ENCODE measurements around the gene COLEC11.
A peak's percentile ranks its signal among the peaks of the same experiment; 100 is the strongest.
"Not testable (repeated sequence)": the region's sequence is repeated elsewhere in the genome, so short reads cannot be mapped to it uniquely, and the experiment has no call there.

COLEC11 gene

DNA sequence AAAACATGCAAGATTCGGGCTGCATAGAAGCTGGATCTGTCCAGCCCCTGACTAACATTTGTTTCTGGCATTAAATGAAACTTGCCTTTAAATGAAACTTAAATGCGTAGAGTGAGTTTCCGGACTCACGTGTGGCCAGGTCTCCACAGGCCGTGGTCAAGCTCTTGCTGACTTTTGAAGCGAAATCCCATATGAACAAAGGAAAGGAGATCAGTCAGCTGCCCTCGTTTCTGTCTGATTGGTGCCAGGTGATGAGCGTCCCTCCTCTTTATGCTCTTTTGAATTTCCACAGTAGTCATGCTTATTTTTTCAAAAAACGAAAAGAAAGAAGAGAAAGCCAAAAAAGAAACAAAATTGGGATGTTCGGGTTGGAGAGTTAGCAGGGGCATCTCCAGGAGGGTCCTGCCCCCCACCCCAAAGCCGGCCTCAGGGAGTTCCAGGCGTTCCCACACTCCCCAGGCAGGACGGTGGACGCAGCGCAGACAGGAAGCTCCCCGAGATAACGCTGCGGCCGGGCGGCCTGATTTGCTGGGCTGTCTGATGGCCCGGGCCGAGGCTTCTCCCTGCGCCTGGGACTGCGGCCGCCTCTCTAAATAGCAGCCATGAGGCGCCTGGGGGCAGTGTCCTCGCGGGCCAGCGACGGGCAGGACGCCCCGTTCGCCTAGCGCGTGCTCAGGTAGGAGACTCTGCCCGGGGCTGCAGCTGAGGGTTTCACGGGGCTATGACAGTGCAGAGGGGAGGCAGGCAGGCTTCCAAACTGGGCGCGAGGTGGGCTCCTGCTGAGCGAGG, at the start of gene COLEC11:
TSS of gene COLEC11 (plus strand) at position 620 of the 789 bp plus-strand sequence. CDS start 9,229 bp downstream, outside the sequence.
- no peak for DNase-seq (ENCODE audit: low read depth in 2 of 2)

DNA sequence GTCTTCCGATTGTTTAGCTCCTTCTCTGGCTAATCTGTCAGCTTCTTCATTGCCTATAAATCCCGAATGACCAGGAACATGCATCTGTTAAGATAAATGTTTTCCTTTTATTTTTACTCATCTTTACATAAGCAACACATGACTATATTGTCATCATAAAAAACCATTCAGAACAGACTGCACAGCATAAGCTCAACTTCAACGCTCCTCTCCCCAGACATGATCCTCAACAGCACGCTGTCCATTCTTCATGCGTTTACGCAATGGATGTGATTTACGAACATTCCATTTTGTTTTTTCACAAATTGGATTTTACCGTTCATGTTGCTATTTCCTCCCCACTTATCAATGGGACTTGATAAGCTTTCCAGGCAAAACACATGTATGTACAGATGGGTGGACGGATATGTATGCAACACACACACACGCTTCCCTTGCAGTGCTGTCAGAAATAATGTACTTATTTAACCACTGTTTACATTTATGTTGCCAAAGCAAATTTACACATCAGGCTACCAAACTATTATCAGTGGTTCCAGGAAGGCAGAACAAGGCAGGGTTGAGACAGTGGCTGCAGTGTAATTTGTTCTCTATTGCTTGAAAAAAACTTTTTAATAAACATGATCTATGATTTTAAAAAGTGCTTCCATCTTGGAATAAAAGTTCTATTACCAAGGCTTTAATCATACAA, 49.0 kb upstream of the COLEC11 start:
- DNase-seq (ENCODE audit: low read depth in 2 of 2): no peak

GRCh38 chr2:3547915-3548314, 47.0 kb upstream of the COLEC11 start:
- DNase-seq (ENCODE audit: low read depth in 2 of 2): no peak

GRCh38 chr2:3553946-3554345, 41.0 kb upstream of the COLEC11 start:
- no peak for DNase-seq (ENCODE audit: low read depth in 2 of 2)

DNA sequence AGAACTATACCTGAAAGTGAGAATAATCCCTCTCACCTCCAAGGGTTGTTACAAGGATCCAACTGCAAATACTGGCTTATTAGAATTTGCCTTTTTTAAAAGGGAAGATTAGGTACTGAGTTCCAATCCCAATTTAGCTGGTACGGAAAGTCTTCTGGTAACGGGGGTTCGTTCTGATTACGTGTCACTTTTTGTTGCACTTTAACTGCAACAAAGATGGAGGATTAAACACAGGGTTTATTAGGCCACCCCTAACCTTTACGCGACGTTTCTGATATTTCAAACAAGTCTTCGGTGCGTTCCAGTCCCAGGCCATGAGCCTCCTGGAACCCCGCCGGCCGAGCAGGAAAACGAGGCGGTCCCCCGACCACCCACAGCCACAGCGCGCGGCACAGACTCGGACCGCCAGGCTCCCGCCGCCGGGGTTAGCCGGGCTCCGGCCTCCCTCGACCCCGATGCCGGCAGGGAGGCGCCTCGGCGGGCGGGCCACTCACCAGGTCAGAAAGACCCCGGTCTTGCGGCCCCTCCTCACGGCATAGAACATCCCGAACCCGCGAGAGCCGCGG, 37.2 kb upstream of the COLEC11 start:
- no peak for DNase-seq (ENCODE audit: low read depth in 2 of 2)

DNA sequence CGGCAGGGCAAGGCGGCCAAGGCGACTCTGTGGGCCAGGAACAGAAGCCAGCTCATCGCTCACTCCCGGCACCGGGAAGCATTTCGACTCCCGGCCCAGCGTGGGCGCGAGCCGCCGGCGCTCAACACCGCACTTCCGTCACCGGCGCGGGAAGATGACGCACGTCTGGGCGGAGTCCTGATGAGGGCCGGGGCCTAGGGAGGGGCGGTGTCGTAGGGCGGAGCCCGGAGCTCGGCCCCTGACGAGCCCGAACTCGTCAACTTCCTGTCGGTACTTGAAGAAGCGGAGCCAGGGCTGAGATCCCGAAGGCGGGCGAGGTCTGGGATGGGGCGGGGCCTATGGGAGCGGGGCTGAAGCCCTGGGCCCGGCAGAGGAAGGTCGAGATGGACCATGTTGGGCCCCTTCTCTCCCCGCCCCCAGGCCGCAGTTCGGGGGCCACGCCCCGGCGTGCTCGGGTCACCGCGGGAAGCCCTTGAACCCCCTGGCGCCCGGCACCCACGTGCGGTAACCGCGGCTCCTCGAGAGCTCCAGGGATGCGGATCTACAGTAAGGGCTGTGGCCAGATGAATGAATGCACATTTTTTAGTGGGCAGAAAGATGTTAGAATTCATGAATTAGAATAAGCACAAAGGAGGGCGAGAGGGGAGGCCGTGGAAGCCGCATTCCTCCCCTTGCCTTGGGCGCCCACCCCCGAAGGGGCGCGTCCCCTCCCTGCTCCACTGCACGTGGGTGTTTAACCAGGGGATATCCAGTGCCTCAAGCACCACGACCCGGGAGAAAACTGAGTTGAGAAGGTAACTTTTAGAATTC, 36.5 kb upstream of the COLEC11 start, which contains the start of gene RNASEH1:
TSS of gene RNASEH1 (minus strand) at position 129 of the 810 bp plus-strand sequence. CDS start at position 56, 73 bp downstream.
- peak; percentile 99 for DNase-seq (ENCODE audit: low read depth in 2 of 2)

GRCh38 chr2:3563521-3563976, 31.4 kb upstream of the COLEC11 start:
- no peak for DNase-seq (ENCODE audit: low read depth in 2 of 2)

- DNase-seq (ENCODE audit: low read depth in 2 of 2): no peak
Observed at GRCh38 chr2:3565117-3565516, 29.8 kb upstream of the COLEC11 start.

DNA sequence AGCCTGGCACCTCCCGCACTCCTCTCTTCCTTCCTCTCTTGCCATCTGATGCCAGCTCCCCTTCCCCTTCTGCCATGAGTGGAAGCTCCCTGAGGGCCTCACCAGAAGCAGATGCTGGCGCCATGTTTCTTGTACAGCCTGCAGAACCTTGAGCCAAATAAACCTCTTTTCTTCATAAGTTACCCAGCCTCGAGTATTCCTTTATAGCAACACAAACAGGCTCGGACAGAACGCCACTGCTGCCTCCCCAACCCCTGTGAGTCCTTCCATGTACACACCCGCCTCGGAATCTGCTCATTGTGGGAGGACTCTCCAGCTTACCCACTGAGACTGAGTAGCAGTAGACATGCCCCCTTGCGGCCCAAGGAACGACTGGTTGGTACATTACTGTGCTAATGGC, 28.1 kb upstream of the COLEC11 start:
- no peak for DNase-seq (ENCODE audit: low read depth in 2 of 2)

DNA sequence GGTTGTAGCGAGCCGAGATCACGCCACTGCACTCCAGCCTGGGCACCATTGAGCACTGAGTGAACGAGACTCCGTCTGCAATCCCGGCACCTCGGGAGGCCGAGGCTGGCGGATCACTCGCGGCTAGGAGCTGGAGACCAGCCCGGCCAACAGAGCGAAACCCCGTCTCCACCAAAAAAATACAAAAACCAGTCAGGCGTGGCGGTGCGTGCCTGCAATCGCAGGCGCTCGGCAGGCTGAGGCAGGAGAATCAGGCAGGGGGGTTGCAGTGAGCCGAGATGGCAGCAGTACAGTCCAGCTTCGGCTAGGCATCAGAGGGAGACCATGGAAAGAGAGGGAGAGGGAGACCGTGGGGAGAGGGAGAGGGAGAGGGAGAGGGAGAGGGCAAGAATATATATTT, 25.3 kb upstream of the COLEC11 start:
- not testable (repeated sequence) for DNase-seq (ENCODE audit: low read depth in 2 of 2)

DNA sequence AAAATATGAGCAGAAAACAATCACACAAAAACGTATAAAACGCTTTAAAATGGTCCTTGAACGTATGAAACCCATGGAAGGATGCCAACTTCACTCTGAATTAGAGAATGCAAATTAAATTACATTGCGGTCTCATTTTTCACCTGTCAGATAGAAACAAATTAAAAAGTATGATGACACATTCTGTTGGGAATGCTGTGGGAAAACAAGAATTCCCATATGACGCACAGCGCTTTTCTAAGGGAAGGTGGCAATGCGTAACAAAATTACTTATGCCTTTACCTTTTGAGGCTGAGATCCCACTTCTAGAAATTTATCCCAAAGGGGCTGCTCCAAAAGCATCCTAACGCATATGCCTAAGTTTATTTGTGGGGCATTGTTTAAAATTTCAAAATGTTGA, 23.6 kb upstream of the COLEC11 start:
- DNase-seq (ENCODE audit: low read depth in 2 of 2): no peak

- no peak for DNase-seq (ENCODE audit: low read depth in 2 of 2)
Observed at GRCh38 chr2:3572620-3573019, 22.3 kb upstream of the COLEC11 start.

DNA sequence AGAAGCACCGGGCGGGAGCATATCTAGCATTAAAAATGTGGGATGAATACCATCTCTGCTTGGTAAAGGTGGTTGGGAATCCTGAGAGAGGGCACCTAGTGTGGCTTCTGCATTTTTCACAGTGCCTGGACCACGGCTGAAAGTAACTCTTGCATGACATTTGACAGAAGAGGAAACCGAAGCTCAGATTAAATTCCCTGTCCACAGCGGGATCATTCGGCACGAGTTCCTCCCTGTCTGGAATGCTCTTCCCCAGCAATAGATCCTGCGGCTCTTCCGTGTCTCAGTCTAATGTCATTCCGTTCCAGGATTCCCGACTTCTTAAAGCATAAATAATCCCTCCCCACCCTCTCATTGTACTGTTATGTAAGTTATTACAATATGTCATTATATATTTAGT, 20.8 kb upstream of the COLEC11 start:
- no peak for DNase-seq (ENCODE audit: low read depth in 2 of 2)

DNA sequence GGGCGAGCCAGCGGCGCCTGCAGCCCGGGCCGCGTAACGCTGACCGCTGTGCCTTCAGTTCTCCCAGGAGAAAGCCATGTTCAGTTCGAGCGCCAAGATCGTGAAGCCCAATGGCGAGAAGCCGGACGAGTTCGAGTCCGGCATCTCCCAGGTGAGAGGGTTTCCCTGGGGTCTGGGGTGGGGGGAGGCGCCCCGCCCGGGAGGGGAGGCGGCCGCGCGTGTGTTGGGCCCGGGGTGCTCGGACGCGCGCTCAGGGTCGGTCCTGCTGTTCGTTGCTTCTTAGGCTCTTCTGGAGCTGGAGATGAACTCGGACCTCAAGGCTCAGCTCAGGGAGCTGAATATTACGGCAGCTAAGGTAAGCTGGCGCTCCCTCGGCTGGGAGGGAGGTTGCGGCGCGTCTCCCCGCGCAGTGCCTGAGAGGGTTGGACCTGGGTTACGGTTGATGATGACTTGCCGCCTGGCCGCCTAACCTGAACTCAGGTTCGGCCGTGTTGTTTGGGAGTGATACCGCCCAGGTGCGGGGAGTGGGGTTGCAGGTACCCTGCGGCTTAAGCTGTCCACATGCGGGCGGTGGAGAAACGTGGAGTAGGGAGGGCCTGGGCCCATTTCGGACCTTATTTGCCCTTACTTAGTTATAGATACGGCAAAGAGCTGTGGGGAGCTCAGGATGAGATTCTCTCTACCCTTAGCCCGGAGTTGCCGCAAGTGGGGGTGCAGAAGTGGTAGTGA, 19.2 kb upstream of the COLEC11 start:
- no peak for DNase-seq (ENCODE audit: low read depth in 2 of 2)

DNA sequence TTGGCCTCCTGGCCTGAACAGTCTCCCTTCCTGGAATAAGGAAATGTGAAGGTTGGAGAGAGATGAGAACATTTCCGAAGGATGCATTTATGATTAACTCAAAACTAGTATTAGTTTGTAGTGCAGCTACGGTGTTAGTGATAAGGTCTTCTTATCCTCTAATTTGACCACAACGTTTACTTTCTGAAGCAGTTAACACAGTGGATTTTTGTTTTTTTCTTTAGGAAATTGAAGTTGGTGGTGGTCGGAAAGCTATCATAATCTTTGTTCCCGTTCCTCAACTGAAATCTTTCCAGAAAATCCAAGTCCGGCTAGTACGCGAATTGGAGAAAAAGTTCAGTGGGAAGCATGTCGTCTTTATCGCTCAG, 18.7 kb upstream of the COLEC11 start:
- not testable (repeated sequence) for DNase-seq (ENCODE audit: low read depth in 2 of 2)

GRCh38 chr2:3578987-3579386, 15.9 kb upstream of the COLEC11 start:
- no peak for DNase-seq (ENCODE audit: low read depth in 2 of 2)

DNA sequence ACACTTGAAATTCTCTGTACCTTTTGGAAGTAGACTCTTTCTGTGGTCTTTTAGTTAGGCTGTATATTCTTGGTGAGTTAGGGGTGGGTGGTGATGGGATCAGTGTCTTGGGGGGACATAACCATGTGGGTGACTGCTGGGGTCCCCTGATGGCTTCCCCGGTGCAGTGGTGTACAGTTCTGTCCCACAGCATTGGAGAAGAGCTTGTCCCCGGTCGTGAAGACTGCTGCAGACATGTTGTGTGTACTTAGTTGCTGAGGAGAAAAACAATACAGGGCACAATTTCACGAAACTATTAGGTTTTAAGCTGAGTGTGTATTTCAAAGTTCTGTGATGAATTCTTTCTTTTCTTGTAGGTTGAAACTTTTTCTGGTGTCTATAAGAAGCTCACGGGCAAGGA, 14.5 kb upstream of the COLEC11 start:
- DNase-seq (ENCODE audit: low read depth in 2 of 2): no peak

- DNase-seq (ENCODE audit: low read depth in 2 of 2): no peak
Observed at GRCh38 chr2:3581367-3582262, 13.3 kb upstream of the COLEC11 start.

DNA sequence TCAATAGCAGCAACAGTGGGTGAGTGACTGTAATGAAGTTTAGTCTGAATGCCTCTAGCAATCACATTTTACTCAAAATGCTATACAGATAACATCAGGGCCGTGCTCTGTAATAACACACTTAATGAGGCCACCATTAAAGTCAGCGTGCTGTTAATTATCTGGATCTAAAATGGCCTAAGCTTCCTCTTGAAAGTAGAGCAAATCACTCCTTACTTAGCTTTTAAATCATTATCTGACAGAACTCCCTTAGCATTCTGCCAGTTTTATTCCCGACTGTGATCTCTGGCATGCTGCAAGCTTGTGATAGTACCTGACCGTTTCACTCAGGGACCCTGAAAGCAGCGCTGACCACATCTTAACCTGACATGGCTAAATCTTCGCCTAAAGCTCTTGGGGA, 10.8 kb upstream of the COLEC11 start:
- DNase-seq (ENCODE audit: low read depth in 2 of 2): no peak

DNA sequence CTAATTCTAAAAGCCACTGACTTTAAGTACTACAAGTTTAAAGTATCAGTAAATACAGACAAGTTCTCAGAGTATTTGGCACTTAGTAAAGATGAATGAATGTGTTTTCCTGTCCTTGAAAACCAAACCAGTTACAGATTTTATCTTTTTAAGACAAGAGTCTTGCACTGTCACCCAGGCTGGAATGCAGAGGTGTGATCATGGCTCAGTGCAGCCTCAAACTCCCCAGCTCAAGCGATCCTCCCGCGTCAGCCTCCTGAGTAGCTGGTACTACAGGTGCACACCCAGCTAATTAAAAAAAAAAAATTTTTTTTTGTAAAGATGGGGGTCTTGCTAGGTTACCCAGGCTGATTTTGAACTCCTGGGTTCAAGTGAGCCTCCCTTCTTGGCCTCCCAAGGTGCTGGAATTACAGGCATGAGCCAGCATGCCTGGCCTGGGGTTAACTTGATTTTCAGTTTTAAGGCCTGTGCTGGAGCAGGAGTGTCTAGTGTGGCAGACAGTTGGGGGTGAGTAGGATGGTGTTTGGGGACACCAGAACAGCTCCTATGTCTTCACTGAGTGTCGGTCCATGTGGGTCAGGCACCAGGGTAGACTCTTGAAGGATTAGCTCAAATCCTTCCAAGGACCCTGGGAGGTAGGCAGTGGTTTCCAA, 10.2 kb upstream of the COLEC11 start:
- no peak for DNase-seq (ENCODE audit: low read depth in 2 of 2)

Measured in stimulated activated CD8-positive, alpha-beta memory T cell treated with anti-CD3 and anti-CD28 coated beads, Interleukin-7, amount 100 ng/mL, for 1 hour (primary cell).